Gastrocnemius medialis (tissue), 4 donors: ENCODE measurements around the gene MTURN.

Experiments used
- CTCF ChIP-seq, 5 experiments: fragments of 450-650 bp in 3 of 5; fragments of 200-600 bp in 2 of 5; sonication (generic) in 2 of 5; IDR thresholded peaks in 4 of 5; conservative IDR thresholded peaks in 1 of 5; 1 replicate in 4 of 5; 2 replicates in 1 of 5; pipeline ENCODE4 v1.5.1; 2016 to 2019; ENCODE audit warnings: antibody characterized with exemption in 5 of 5, mild to moderate bottlenecking in 3 of 5, moderate library complexity in 3 of 5
- POLR2A ChIP-seq, 2 donors: fragments of 450-650 bp; IDR thresholded peaks; one replicate each; pipeline ENCODE4 v1.6.1; 2017; ENCODE audit warnings: antibody characterized with exemption in 2 of 2, mild to moderate bottlenecking in 2 of 2, moderate library complexity in 2 of 2

DNA sequence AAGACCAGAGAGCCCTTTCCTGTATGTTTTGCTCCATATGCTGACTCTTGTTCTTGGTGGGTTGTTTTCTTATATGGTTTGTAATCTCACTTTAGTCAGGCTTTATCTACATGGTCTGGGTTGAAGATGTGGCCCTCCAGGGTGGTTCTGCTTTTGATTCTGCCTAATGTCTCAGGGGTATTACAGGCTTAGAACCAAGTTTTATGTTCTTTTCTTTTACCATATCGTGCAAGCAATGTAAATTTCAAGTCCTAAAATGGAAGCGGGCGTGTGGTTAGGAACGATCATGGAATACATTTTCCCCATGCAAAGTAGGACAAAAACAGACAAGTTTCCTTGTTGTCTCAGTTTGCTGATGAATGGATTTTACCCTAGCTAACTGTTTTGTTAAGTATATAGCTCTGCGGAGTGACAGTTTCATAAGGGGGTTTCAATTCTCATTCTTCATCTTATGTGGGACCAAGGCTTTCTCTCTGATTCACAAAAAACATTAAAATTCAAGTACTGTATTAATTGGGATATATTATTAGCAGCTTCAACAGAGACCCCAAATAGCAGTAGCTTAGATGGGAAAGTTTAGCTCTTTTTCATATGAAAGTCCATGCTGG lies 58.7 kb downstream of the MTURN start:
- TF ChIP-seq CTCF (IDR thresholded peaks at IDR 0.05 in 4 of 5, conservative IDR thresholded peaks at IDR 0.05 in 1 of 5) = no peak
- TF ChIP-seq POLR2A (IDR thresholded peaks at IDR 0.05) = no peak
